COR-L47 (cell line): ENCODE results near the gene BLM.

Experiments used
- DNase-seq: peaks from one replicate; lab custom pipeline; 2025; lab: John Stamatoyannopoulos, UW

Gene BLM

GRCh38 chr15:90851114-90851513 is 134.0 kb downstream of the BLM start:
- no peak for DNase-seq

- DNase-seq: no peak
Measured at GRCh38 chr15:90851940-90852339, 134.8 kb downstream of the BLM start.

GRCh38 chr15:90855139-90855538 is 138.0 kb downstream of the BLM start:
- no peak for DNase-seq

GRCh38 chr15:90857337-90857736 is 140.2 kb downstream of the BLM start:
- no peak for DNase-seq

- no peak for DNase-seq
Measured at GRCh38 chr15:90857883-90858443, 140.8 kb downstream of the BLM start.

- no peak for DNase-seq
Measured at GRCh38 chr15:90859234-90860131, 142.3 kb downstream of the BLM start.

GRCh38 chr15:90860450-90860849 is 143.3 kb downstream of the BLM start:
- DNase-seq: no peak

GRCh38 chr15:90860942-90861675 is 144.0 kb downstream of the BLM start:
- peak; percentile 94 for DNase-seq

GRCh38 chr15:90862487-90862886 is 145.3 kb downstream of the BLM start:
- DNase-seq: no peak

GRCh38 chr15:90862964-90863778 is 146.0 kb downstream of the BLM start:
- no peak for DNase-seq

- DNase-seq: no peak
Measured at GRCh38 chr15:90863987-90864386, 146.8 kb downstream of the BLM start.

- DNase-seq: no peak
Measured at GRCh38 chr15:90864507-90864906, 147.4 kb downstream of the BLM start.

- no peak for DNase-seq
Measured at GRCh38 chr15:90865702-90866101, 148.6 kb downstream of the BLM start.
